Kasumi-1 (cell line): Measurements from ENCODE around the gene LMX1B.
"Not testable (repeated sequence)": the region's sequence is repeated elsewhere in the genome, so short reads cannot be mapped to it uniquely, and the experiment has no call there.

Experiments
- DNase-seq, 2 experiments: peaks; one replicate each; lab custom pipeline; 2025; lab: John Stamatoyannopoulos, UW

Gene LMX1B

DNA sequence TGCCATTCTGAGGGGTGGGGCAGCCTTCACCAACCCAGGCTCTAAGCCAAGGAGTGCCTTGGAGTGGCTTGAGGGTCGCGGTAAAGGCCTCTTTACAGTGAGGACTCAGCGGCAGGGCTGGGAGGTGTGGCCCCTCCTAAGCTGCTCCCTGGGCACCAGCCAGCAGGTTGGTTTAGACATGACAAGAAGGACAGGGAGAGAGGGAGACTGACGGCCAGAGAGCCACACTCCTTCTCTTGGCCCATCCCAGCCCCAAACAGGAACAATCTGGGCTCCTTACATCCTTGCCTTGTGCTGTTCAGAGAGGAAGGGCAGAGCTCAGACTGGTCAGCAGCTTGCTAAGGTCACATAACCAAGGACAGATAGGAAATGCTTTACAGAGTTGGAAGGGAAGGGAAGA, 94.5 kb downstream of the LMX1B start:
- DNase-seq = no peak

DNA sequence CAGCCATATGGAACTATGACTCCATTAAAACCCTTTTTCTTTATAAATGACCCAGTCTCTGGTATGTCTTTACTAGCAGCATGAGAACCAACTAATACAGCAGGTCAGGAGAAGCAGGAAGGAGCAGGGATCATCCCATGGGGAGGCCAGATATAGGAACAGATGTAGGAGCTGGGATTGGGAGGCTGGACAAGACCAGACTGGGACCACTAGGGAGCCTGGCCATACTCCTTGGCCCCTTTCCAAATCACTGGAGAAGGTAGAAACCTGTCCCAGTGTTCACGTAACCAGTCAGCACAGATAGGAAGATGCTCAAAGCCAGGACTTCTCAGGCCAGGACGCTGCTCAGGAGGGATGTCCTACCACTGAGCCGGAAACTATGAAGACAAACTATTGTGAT, 95.5 kb downstream of the LMX1B start:
- DNase-seq = no peak

DNA sequence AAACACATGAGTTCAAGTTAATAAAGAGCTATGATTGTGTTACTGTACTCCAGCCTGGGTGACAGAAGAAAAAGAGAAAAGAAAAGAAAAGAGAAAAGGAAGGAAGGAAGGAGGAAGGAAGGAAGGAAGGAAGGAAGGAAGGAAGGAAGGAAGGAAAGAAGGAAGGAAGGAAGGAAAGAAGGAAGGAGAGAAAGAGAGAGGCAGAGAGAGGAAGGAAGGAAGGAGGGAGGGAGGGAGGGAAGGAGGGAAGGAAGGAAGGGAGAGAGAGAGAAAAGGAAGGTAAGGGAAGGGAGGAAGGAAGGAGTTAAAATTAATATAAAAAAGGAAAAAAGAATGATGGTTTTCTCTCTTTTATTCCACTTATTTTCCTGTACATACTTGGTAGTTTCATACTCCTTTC, 101.7 kb downstream of the LMX1B start:
- DNase-seq = no peak

- DNase-seq = not testable (repeated sequence)
Observed at GRCh38 chr9:126717441-126717840, 103.7 kb downstream of the LMX1B start.

DNA sequence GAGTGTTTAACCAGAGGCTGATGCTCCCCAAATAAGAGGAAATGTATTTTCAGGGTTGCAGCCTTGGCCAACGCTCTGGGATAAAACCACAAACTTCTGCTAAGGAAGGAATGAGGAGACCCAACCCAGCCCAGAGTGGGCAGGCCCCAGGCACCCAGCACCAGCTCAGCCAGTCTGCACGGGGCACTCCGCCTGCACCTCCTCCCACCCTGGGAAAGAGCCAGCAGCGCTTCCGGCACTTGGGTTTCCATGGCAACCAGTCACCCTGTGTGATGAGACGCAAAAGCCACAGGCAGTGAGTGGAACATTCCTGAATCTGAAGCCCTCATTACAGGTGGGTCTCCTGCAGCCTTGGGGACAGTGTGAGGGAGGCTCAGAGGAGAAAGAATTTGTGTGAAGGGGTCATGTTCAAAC, 105.9 kb downstream of the LMX1B start:
- DNase-seq = peak; percentile 93 to 95

GRCh38 chr9:126720036-126720435, 106.3 kb downstream of the LMX1B start:
- DNase-seq = no peak

DNA sequence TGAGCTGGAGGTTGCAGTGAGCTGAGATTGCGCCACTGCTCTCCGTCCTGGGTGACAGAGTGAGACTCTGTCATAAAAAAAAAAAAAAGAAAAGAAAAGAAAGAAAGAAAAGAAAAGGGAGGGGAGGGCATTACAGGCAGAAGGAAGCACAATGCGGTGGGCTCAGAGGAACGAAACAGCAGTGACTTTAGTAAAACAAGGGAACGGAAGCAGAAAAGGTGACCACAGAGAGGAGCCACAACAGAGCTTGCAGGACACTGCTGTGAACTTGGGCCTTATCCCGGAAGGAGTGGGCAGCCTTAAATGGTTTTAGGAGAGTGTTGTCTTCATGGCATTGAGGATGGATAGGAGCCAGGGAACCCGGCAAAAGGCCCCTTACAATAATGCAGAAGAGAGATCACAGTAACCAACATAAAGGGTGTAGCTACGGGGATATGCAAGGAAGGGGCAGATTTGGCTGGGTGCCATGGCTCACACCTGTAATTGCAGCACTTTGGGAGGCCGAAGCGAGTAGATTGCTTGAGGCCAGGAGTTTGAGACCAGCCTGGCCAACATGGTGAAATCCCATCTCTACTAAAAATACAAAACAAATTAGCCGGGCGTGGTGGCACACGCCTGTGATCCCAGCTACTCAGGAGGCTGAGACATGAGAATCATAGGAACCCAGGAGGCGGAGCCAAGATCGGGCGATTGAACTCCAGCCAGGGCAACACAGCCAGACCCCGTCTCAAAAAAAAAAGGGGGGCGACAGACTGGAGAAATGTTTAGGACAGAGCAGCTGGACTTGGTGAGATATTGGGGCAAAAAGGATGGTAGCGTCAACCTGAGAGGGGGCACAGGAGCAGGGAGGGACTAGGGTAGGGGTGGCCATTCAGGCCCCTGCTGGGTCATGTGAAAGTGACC, 107.2 kb downstream of the LMX1B start:
- DNase-seq = no peak

DNA sequence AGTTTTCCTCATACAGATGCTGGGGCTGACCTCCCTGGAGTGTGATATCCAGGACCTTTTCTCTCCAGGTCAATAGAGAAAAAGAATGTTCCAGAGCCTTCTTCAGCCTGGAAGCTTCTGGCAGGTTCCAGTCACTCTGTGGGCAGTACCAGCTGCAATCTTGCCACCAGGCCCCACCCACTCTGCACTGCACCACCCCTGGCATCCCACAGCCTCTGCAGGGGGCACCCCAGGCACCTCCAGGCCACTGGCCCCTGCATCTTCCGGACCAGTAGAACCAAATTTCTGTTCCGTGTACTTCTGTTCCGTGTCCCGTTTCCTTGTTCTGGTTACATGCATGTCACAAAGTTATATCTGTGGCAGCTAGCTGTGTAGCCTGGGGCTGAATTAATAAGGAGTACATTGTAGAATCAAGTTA, 107.8 kb downstream of the LMX1B start:
- DNase-seq = no peak

DNA sequence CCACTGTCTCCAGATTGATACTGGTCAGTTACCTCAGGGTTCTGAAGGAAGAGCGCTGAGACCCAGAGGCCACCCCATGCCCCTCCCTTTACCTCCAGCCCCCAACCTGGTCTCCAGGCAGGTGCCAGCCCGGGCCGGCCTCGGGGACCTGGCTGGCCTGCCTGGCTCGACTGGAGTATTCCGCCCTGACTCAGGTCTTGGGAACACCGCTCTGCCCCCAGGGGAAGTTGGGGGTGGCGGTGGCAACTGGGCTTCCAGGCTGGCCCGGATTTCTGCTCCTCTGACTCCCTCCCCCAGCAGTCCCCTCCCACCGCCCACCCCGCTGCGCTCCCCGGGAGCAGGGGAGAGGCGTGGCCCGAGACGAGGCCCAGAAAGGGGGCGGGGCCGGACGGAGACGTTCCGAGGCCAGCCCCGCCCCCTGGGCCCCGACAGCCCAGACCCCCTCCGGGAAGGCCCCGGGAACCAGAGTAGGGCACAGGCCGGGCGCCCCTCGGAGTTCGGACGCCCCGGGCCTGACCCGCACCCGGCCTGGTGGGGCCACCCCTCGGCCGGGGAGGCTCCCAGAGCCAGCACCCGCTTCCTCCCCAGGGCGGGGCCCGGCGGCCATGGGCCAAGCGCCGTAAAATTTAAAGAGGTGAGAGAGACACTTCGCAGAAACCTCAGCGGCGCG, 108.7 kb downstream of the LMX1B start:
- peak; percentile 63 to 71 for DNase-seq

DNA sequence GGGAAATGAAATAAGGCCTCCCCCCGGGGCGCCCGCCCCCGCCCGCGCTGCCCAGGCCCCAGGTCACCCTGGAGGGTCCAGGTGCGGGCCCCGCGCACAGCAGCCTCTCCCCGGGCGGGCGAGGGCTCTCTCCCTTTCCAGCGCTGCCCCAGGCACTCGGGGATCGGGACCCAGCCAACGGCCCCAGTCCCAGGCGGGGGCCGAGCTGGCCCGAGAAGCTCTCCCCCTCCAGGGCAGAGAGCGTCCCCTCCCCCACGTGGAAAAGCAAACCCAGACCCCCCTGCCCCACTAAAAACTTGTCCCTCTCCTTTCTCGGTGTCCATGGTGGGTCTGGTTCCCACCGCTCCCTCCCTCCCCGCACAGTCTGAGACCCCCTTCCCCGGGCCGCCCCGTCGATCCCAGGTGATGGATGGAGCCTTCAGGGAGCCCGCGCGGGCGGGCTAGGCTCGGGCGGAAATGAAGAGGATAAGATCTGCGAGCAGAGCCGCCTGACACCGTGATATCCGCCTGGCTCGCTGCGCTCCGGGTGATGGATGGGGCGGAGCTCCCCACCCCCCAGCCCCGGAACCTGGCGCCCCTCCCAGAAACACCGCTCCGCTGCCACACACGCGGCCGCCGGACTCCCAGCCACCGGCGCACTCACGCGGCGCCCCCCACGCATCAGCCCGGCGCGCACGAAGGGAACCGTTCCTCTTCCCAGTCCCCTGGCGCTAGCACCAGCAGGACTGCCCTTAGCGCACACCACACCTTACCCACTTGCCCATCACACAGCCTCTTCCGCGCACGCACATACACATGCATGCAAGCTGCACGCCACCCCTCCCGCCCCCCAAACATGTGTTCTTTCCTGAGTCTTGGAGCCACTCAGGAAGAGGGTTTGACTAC, 109.4 kb downstream of the LMX1B start:
- peak in 1 of 2 experiments; percentile 8 for DNase-seq

GRCh38 chr9:126723807-126724172, 110.1 kb downstream of the LMX1B start:
- no peak for DNase-seq

DNA sequence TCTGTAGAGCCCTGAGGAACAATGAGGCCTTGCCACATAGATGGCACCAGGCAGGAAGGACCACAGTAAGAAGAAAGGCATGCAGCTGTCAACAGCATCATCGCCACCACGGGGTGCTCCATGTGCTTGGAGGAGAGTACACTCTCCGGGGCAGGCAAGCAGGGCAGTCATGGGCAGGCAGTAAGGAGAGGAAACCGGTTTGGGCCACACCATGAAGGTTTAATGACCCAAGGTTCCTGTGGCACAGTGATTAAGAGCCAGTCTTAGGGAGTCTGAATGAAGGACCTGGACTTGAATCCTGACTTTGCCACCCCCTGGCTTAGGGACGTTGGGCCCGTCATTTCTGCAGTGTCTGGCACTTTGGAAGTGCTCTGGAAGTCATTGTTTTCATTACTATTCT, 110.5 kb downstream of the LMX1B start:
- DNase-seq = no peak

GRCh38 chr9:126725485-126725884, 111.8 kb downstream of the LMX1B start:
- not testable (repeated sequence) for DNase-seq

- DNase-seq = not testable (repeated sequence)
Observed at GRCh38 chr9:126728210-126728609, 114.5 kb downstream of the LMX1B start.

DNA sequence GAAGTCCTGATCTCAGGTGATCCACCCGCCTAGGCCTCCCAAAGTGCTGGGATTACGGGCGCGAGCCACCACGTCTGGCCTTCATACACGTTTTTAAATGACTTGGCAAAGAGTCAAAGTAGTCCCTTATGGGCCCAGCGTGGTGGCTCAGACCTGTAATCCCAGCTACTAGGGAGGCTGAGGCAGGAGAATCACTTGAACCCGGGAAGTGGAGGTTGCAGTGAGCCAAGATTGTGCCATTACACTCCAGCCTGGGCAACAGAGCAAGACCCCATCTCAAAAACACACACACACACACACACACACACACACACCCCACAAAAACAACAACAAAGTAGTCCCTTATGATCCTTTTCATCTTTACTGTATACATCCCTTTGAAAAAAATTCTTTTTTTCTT, 116.9 kb downstream of the LMX1B start:
- DNase-seq = not testable (repeated sequence)

- no peak for DNase-seq
Observed at GRCh38 chr9:126733005-126733404, 119.3 kb downstream of the LMX1B start.

DNA sequence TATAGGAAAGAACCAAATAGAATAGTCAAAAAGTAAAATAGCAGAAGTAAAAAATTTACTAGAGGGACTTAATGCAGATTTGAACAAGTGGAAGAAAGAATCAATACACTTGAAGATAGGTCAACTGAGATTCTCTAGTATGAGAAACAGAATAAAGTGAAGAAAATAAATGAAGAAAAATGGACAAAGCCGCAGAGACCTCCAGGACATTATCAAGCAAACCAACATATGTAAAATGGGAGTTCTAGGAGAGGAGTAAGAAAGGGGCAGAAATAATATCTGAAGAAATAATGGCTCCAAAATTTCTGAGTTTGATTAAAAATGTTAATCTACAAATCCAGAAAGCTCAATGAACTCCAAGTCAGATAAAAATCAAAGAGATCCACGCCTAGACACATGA, 121.1 kb downstream of the LMX1B start:
- no peak for DNase-seq

DNA sequence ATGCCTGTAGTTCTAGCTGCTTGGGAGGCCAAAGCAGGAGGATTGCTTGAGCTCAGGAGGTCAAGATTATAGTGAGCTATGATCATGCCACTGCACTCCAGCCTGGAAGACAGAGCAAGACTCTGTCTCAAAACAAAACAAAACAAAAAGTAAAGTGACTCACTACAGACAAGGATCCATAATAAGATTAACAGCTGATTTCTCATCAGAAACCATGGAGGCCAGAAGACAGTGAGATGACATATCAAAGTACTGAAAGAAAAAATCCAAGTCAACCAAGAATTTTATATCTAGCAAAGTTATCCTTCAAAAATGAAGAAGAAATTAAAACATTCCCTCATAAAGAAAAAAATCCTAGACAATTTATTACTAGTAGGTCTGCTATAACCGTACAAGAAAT, 121.8 kb downstream of the LMX1B start:
- no peak for DNase-seq

DNA sequence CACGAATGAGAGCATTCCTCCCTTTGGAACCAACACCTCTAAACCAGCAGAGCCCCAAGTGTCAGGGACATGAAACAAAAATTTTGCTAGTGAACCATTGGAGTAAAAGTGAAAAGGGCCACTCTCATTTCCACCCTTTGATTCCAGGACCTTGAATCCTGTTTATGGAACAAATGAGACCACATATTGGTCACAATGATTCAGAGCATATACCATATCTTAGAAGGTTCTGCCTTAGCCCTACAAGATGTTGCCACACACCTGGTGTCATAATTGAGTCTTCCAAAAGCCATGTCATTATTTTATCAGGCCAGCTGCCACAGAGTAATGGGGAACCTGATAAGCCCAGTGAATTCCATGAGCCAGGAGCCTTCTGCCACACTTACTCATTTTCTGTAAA, 124.8 kb downstream of the LMX1B start:
- DNase-seq = no peak

- DNase-seq = no peak
Observed at GRCh38 chr9:126743041-126743440, 129.3 kb downstream of the LMX1B start.

- peak; percentile 52 to 57 for DNase-seq
Observed at GRCh38 chr9:126745574-126746411, 132.1 kb downstream of the LMX1B start.
